ENCODE results near the gene EFNB1. TPM values are rescaled to one million over a fixed set of nuclear protein-coding genes. Genes with fewer than 3 reads are reported as not detected.

EFNB1 gene
- total and polyA plus RNA-seq, 9 of the 15 experiments (the other 6 are each of a cell fraction or from before 2014, with no cell fraction given) = 0.01 to 2.1 (median 0.99) TPM; not detected in 1

- TF ChIP-seq, protein P1, sequence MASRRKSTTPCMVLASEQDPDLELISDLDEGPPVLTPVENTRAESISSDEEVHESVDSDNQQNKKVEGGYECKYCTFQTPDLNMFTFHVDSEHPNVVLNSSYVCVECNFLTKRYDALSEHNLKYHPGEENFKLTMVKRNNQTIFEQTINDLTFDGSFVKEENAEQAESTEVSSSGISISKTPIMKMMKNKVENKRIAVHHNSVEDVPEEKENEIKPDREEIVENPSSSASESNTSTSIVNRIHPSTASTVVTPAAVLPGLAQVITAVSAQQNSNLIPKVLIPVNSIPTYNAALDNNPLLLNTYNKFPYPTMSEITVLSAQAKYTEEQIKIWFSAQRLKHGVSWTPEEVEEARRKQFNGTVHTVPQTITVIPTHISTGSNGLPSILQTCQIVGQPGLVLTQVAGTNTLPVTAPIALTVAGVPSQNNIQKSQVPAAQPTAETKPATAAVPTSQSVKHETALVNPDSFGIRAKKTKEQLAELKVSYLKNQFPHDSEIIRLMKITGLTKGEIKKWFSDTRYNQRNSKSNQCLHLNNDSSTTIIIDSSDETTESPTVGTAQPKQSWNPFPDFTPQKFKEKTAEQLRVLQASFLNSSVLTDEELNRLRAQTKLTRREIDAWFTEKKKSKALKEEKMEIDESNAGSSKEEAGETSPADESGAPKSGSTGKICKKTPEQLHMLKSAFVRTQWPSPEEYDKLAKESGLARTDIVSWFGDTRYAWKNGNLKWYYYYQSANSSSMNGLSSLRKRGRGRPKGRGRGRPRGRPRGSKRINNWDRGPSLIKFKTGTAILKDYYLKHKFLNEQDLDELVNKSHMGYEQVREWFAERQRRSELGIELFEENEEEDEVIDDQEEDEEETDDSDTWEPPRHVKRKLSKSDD (conservative IDR thresholded peaks at IDR 0.05; ENCODE audit: low read length) = no peak
- TF ChIP-seq ZNF384 (IDR thresholded peaks at IDR 0.05; ENCODE audit: low read depth, low read length) (no peak), MCM2 (IDR thresholded peaks at IDR 0.05; ENCODE audit: low read depth) (no peak), RREB1 (CRISPR knock-in tag; IDR thresholded peaks at IDR 0.05) (no peak), CBX2 (IDR thresholded peaks at IDR 0.05; ENCODE audit: insufficient read depth, low read length, poor library complexity, severe bottlenecking) (no peak), TCF3 (CRISPR knock-in tag; IDR thresholded peaks at IDR 0.05) (no peak), ZNF165 (CRISPR knock-in tag; IDR thresholded peaks at IDR 0.05; ENCODE audit: borderline replicate concordance) (no peak), ZC3H4 (CRISPR knock-in tag; IDR thresholded peaks at IDR 0.05; ENCODE audit: borderline replicate concordance) (no peak), L3MBTL2 (IDR thresholded peaks at IDR 0.05) (peak; percentile 48), C11orf30 (IDR thresholded peaks at IDR 0.05; ENCODE audit: low read depth) (no peak), TARDBP (IDR thresholded peaks at IDR 0.05) (no peak)
- TF ChIP-seq, protein P2, sequence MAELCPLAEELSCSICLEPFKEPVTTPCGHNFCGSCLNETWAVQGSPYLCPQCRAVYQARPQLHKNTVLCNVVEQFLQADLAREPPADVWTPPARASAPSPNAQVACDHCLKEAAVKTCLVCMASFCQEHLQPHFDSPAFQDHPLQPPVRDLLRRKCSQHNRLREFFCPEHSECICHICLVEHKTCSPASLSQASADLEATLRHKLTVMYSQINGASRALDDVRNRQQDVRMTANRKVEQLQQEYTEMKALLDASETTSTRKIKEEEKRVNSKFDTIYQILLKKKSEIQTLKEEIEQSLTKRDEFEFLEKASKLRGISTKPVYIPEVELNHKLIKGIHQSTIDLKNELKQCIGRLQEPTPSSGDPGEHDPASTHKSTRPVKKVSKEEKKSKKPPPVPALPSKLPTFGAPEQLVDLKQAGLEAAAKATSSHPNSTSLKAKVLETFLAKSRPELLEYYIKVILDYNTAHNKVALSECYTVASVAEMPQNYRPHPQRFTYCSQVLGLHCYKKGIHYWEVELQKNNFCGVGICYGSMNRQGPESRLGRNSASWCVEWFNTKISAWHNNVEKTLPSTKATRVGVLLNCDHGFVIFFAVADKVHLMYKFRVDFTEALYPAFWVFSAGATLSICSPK (IDR thresholded peaks at IDR 0.05; ENCODE audit: borderline replicate concordance) = no peak
- TF ChIP-seq, protein P3, sequence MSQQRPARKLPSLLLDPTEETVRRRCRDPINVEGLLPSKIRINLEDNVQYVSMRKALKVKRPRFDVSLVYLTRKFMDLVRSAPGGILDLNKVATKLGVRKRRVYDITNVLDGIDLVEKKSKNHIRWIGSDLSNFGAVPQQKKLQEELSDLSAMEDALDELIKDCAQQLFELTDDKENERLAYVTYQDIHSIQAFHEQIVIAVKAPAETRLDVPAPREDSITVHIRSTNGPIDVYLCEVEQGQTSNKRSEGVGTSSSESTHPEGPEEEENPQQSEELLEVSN (IDR thresholded peaks at IDR 0.05; ENCODE audit: borderline replicate concordance in 1 of 2, extremely low read depth in 1 of 2, insufficient read depth in 1 of 2, insufficient read length in 1 of 2, low read depth in 1 of 2, low read length in 1 of 2, poor library complexity in 1 of 2, severe bottlenecking in 1 of 2) = peak in 1 of 2 experiments; percentile 21
Observed at GRCh38 chrX:68848189-68848940, 19.5 kb downstream of the EFNB1 start (continued).

All from K562 (cell line).